Measurements from ENCODE around the gene SLC16A10.

The SLC16A10 gene

DNA sequence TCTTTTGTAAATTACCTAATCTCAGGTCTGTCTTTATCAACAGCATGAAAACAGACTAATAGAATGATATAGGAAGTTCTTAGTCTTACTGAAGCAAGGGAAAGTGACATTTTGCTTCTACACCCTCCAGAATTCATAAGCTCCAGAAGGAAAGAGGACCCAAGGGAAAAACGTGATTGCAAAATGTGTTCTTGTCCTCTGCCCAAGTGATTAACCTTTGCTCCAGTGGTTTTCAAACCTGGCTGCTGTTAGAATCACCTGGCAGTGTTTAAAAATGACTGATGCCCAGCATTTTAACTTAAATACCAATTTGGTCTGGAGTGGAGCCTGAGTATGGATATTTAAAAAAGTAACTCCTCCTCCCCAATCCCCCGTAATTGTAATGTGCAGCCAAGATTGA is 191.4 kb downstream of the SLC16A10 start:
- TF ChIP-seq, protein P1, sequence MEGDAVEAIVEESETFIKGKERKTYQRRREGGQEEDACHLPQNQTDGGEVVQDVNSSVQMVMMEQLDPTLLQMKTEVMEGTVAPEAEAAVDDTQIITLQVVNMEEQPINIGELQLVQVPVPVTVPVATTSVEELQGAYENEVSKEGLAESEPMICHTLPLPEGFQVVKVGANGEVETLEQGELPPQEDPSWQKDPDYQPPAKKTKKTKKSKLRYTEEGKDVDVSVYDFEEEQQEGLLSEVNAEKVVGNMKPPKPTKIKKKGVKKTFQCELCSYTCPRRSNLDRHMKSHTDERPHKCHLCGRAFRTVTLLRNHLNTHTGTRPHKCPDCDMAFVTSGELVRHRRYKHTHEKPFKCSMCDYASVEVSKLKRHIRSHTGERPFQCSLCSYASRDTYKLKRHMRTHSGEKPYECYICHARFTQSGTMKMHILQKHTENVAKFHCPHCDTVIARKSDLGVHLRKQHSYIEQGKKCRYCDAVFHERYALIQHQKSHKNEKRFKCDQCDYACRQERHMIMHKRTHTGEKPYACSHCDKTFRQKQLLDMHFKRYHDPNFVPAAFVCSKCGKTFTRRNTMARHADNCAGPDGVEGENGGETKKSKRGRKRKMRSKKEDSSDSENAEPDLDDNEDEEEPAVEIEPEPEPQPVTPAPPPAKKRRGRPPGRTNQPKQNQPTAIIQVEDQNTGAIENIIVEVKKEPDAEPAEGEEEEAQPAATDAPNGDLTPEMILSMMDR (IDR thresholded peaks at IDR 0.05; ENCODE audit: control insufficient read depth, insufficient read depth, low read depth, low read length, missing control alignments) = no peak
- no peak for DNase-seq (ENCODE audit: low read depth)
- no peak overlapping the region for H3K4me3 ChIP-seq (ENCODE audit: control insufficient read depth, low read depth, low read length)

DNA sequence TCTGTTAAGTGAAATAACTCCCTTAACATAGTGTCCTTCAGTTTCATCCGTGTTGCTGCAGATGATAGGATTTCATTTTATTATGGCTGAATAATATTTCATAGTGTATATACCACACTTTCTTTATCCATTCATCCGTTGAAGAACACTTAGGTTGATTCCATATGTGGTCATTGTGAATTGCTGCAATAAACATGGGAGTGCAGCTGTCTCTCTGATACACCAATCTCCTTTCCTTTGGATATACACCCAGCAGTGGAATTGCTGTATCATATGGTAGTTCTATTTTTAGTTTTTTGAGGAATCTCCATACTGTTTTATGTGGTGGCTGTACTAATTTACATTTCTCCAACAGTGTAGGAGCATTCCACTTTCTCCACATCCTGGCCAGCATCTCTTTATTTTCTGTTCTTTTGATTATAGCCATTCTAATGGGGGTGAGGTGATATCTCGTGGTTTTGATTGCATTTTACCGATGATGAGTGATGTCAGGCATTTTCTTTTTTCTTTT is 193.2 kb downstream of the SLC16A10 start:
- TF ChIP-seq, protein P1 (IDR thresholded peaks at IDR 0.05; ENCODE audit: control insufficient read depth, insufficient read depth, low read depth, low read length, missing control alignments) = no peak
- H3K4me3 ChIP-seq (ENCODE audit: control insufficient read depth, low read depth, low read length) = no peak overlapping the region

More for the DNA sequence above, 193.2 kb downstream of the SLC16A10 start:
- DNase-seq (ENCODE audit: low read depth) = no peak

Measured in AG09309 (cell line).